ENCODE results near the gene PRAF2.

DNA sequence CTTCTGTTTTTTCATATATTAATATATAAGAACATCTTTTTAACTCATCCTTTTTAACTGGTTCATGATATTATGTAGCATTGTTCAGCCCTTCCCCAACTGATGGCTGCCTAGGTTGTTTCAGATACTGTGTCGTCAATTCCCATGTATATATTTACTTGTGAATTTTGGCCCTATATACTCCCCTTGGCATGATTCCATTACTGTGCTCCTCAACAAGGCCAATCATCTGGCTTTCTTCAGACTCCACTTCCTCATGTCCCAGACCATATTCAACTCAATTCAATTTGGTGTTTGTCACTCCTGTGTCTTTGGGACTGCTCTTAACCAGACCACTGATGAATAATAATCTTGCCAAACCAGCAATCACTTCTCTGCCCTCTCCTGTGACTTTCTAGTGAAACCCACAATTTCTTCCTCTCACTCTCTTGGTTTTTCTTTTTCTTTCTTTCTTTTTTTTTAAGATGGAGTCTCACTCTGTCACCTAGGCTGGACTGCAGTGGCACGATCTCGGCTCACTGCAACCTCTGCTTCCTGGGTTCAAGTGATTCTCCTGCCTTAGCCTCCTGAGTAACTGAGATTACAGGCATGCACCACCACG, 8.6 kb upstream of the PRAF2 start:
- TF ChIP-seq CTCF (IDR thresholded peaks at IDR 0.05) (no peak), POLR2A (IDR thresholded peaks at IDR 0.05) (no peak)

Data from ovary (tissue), 3 donors.